Stimulated activated naive B cell treated with anti-CD40 and anti-IgM and Interleukin-4, amounts not matched to agents 10 μg/mL and 1 μg/mL and 100 μg/mL, for 72 hours (primary cell): ENCODE measurements around the gene MNAT1.

Experiments used
- ATAC-seq, 2 donors: fragments of 150-1000 bp; cut with Tn5 transposase; replicated peaks; 2 replicates each; pipeline ENCODE4 v1.10.0; 2021; ENCODE audit warnings: moderate library complexity in 1 of 2
- DNase-seq: peaks from one replicate; pipeline ENCODE4 v3.0.0; 2021
- H3K27ac Mint-ChIP-seq: one replicate; pipeline ENCODE4 v1.8.0; 2022; ENCODE audit warnings: mild to moderate bottlenecking, mixed read lengths
- H3K27me3 Mint-ChIP-seq, 2 donors: one replicate each; pipeline ENCODE4 v1.8.0; 2022; ENCODE audit warnings: mixed read lengths in 2 of 2
- H3K36me3 Mint-ChIP-seq, 2 donors: one replicate each; pipeline ENCODE4 v1.8.0; 2022; ENCODE audit warnings: mixed read lengths in 2 of 2, mild to moderate bottlenecking in 1 of 2
- H3K4me1 Mint-ChIP-seq, 2 donors: one replicate each; pipeline ENCODE4 v1.8.0; 2022; ENCODE audit warnings: mixed read lengths in 2 of 2, mild to moderate bottlenecking in 1 of 2
- H3K4me3 Mint-ChIP-seq, 2 donors: one replicate each; pipeline ENCODE4 v1.8.0; 2022; ENCODE audit warnings: mild to moderate bottlenecking in 2 of 2, mixed read lengths in 2 of 2, moderate library complexity in 1 of 2
- H3K9me3 Mint-ChIP-seq, 2 donors: one replicate each; pipeline ENCODE4 v1.8.0; 2022; ENCODE audit warnings: mixed read lengths in 2 of 2, mild to moderate bottlenecking in 1 of 2

Gene MNAT1

GRCh38 chr14:60981633-60982455 is 247.3 kb downstream of the MNAT1 start:
- DNase-seq (no peak), ATAC-seq (no peak)
- Mint-ChIP-seq H3K4me3 (no peak overlapping the region), H3K27me3 (no peaks in the 10 kb centered on the region), H3K4me1 (peaks cover 8 to 12% of the 10 kb centered on the region in 2 donors), H3K27ac (no peak overlapping the region), H3K9me3 (no peaks in the 10 kb centered on the region), H3K36me3 (peaks cover 7 to 15% of the 10 kb centered on the region in 2 donors)

- Mint-ChIP-seq H3K27me3 (no peaks in the 10 kb centered on the region), H3K9me3 (no peaks in the 10 kb centered on the region), H3K36me3 (peaks cover 5 to 10% of the 10 kb centered on the region in 2 donors), H3K4me3 (no peak overlapping the region), H3K27ac (no peak overlapping the region), H3K4me1 (peaks cover 3 to 5% of the 10 kb centered on the region in 2 donors)
- DNase-seq: no peak
- ATAC-seq: no peak
Measured at GRCh38 chr14:60984196-60984595, 249.6 kb downstream of the MNAT1 start.

- ATAC-seq: no peak
- Mint-ChIP-seq H3K27ac (no peak overlapping the region), H3K36me3 (peaks cover 9 to 15% of the 10 kb centered on the region in 2 donors), H3K9me3 (no peaks in the 10 kb centered on the region), H3K27me3 (no peaks in the 10 kb centered on the region), H3K4me3 (no peak overlapping the region), H3K4me1 (no peaks in the 10 kb centered on the region)
- no peak for DNase-seq
Measured at GRCh38 chr14:60986500-60986899, 251.9 kb downstream of the MNAT1 start.

GRCh38 chr14:60989599-60989998 is 255.0 kb downstream of the MNAT1 start:
- DNase-seq (no peak), ATAC-seq (no peak)
- Mint-ChIP-seq H3K9me3 (no peaks in the 10 kb centered on the region), H3K27me3 (no peaks in the 10 kb centered on the region), H3K4me1 (no peaks in the 10 kb centered on the region), H3K4me3 (no peak overlapping the region), H3K27ac (no peak overlapping the region), H3K36me3 (peaks cover 16 to 20% of the 10 kb centered on the region in 2 donors)

- no peaks in the 10 kb centered on the region for H3K4me1 Mint-ChIP-seq
- no peak for ATAC-seq
- peaks cover 9 to 28% of the 10 kb centered on the region in 2 donors for H3K36me3 Mint-ChIP-seq
- no peak overlapping the region for H3K4me3 Mint-ChIP-seq
- no peaks in the 10 kb centered on the region for H3K9me3 Mint-ChIP-seq
- no peaks in the 10 kb centered on the region for H3K27me3 Mint-ChIP-seq
- no peak for DNase-seq
- no peak overlapping the region for H3K27ac Mint-ChIP-seq
Measured at GRCh38 chr14:60998617-60999016, 264.1 kb downstream of the MNAT1 start.

GRCh38 chr14:60999536-60999935 is 265.0 kb downstream of the MNAT1 start:
- Mint-ChIP-seq H3K4me1 (no peaks in the 10 kb centered on the region), H3K36me3 (peaks cover 12 to 32% of the 10 kb centered on the region in 2 donors), H3K4me3 (no peak overlapping the region), H3K27ac (no peak overlapping the region), H3K9me3 (peaks cover 0 to 3% of the 10 kb centered on the region in 2 donors), H3K27me3 (no peaks in the 10 kb centered on the region)
- ATAC-seq (no peak), DNase-seq (no peak)

GRCh38 chr14:61003571-61003970 is 269.0 kb downstream of the MNAT1 start:
- peaks cover 7 to 12% of the 10 kb centered on the region in 2 donors for H3K36me3 Mint-ChIP-seq
- no peaks in the 10 kb centered on the region for H3K27me3 Mint-ChIP-seq
- H3K4me1 Mint-ChIP-seq: no peaks in the 10 kb centered on the region
- DNase-seq (no peak), ATAC-seq (no peak)
- peaks cover 0 to 3% of the 10 kb centered on the region in 2 donors for H3K9me3 Mint-ChIP-seq
- no peak overlapping the region for H3K4me3 Mint-ChIP-seq
- H3K27ac Mint-ChIP-seq: no peak overlapping the region

- Mint-ChIP-seq H3K27me3 (no peaks in the 10 kb centered on the region), H3K36me3 (no peaks in the 10 kb centered on the region), H3K4me1 (no peaks in the 10 kb centered on the region), H3K4me3 (no peak overlapping the region), H3K9me3 (no peaks in the 10 kb centered on the region), H3K27ac (no peak overlapping the region)
- DNase-seq: no peak
- no peak for ATAC-seq
Measured at GRCh38 chr14:61019537-61019936, 285.0 kb downstream of the MNAT1 start.
